ENCODE data around the gene ATG13.

Gene ATG13

DNA sequence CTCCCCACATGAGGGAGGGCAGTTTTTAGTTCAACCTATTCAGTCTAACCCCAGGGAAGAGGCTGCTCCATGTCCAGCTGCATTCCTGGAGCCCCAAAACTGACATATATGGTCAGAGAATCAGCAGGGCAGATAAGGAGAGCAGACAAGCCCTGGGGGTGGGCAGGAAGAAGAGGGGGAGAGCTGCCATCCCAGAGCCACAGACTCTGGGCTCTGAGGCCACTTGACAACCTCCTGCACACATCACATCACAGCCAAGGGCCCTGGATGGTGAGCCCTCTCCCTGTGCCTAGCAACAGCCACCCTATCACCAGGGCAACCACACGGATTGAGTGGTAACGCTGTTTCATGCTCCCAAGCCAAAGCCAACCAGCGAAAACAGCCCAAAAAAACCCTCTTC is 80.0 kb downstream of the ATG13 start:
- H3K4me1 ChIP-seq (ENCODE audit: low read length), result peaks cover 7% of the 10 kb centered on the region; the same call in 1 of the 2 replicates
- no peaks in the 10 kb centered on the region for H3K27me3 ChIP-seq (ENCODE audit: low read depth, low read length)
- peaks cover 10% of the 10 kb centered on the region for H3K36me3 ChIP-seq (replicated peaks; ENCODE audit: low read depth, low read length)
- TF ChIP-seq EZH2phosphoT487 (IDR thresholded peaks at IDR 0.05; ENCODE audit: low read depth), result no peak
- TF ChIP-seq CTCF (IDR thresholded peaks at IDR 0.05; ENCODE audit: low read depth, low read length), result no peak
- H3K79me2 ChIP-seq (ENCODE audit: low read length), result peaks cover 29% of the 10 kb centered on the region
- H3K9me3 ChIP-seq (ENCODE audit: insufficient read depth, low read length), result no peaks in the 10 kb centered on the region
- H2AFZ ChIP-seq (ENCODE audit: low read depth, low read length), result no peak overlapping the region
- H3K9ac ChIP-seq (ENCODE audit: low read length), result no peak overlapping the region
- H3K4me2 ChIP-seq (ENCODE audit: low read length), result no peak overlapping the region
- H4K20me1 ChIP-seq (ENCODE audit: insufficient read depth, low read length), result 0 out of 2 replicates have a peak, but pooled peaks cover 3% of the 10 kb centered on the region
- no peak overlapping the region for H3K27ac ChIP-seq (ENCODE audit: low read length)
- H3K4me3 ChIP-seq (ENCODE audit: low read length), result no peak overlapping the region

DNA sequence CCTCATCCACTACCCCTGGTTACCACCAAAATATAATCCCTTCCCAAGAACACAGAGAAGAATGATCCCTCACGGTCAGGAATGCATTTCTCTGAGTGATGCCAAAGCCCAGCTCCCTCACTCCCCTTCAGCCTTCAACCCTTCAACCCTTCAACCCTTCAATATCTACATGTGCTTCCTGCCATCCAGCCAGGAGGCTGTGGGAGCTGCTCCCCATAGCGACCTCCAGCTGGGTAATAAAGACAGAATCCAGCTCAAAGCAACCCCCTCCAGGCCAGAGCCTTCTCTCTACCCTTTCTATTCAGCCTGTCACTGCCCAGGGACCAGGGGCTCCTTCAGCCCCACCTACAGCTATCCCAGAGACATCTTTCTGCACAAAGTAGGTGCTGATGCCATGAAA is 80.4 kb downstream of the ATG13 start:
- no peak overlapping the region for H3K9ac ChIP-seq (ENCODE audit: low read length)
- H3K4me2 ChIP-seq (ENCODE audit: low read length), result no peak overlapping the region
- H3K9me3 ChIP-seq (ENCODE audit: insufficient read depth, low read length), result no peaks in the 10 kb centered on the region
- H3K27ac ChIP-seq (ENCODE audit: low read length), result no peak overlapping the region
- H4K20me1 ChIP-seq (ENCODE audit: insufficient read depth, low read length), result 0 out of 2 replicates have a peak, but pooled peaks cover 3% of the 10 kb centered on the region
- no peak for TF ChIP-seq EZH2phosphoT487 (IDR thresholded peaks at IDR 0.05; ENCODE audit: low read depth)
- no peak for TF ChIP-seq CTCF (IDR thresholded peaks at IDR 0.05; ENCODE audit: low read depth, low read length)
- no peak overlapping the region for H2AFZ ChIP-seq (ENCODE audit: low read depth, low read length)
- H3K27me3 ChIP-seq (ENCODE audit: low read depth, low read length), result no peaks in the 10 kb centered on the region
- H3K36me3 ChIP-seq (replicated peaks; ENCODE audit: low read depth, low read length), result peaks cover 14% of the 10 kb centered on the region
- H3K79me2 ChIP-seq (ENCODE audit: low read length), result peaks cover 34% of the 10 kb centered on the region
- no peak overlapping the region for H3K4me3 ChIP-seq (ENCODE audit: low read length)
- H3K4me1 ChIP-seq (ENCODE audit: low read length), result peaks cover 7% of the 10 kb centered on the region; the same call in 1 of the 2 replicates

DNA sequence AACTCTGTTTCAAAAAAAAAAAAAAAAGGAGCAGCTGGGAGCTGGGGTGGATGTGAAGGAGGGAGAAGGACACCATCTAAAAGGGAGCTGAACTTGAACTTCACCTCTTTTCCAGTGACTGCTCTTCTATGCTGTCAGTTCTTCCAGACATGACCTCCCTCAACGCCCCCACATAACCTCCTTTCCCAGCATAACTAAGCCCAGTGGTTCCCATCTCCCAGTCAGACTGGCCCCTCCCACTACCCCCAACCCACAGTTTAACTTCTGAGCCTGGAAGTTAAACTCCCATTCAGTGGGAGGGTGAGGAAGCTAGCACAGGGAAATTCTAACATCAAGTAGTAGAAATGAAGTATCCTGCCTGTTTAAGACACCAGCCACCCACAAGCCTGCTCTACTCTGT is 81.2 kb downstream of the ATG13 start:
- H3K36me3 ChIP-seq (replicated peaks; ENCODE audit: low read depth, low read length), result peaks cover 19% of the 10 kb centered on the region
- TF ChIP-seq CTCF (IDR thresholded peaks at IDR 0.05; ENCODE audit: low read depth, low read length), result no peak
- no peak for TF ChIP-seq EZH2phosphoT487 (IDR thresholded peaks at IDR 0.05; ENCODE audit: low read depth)
- H3K4me2 ChIP-seq (ENCODE audit: low read length), result no peak overlapping the region
- H2AFZ ChIP-seq (ENCODE audit: low read depth, low read length), result no peak overlapping the region
- no peak overlapping the region for H3K9ac ChIP-seq (ENCODE audit: low read length)
- H4K20me1 ChIP-seq (ENCODE audit: insufficient read depth, low read length), result 0 out of 2 replicates have a peak, but pooled peaks cover 3% of the 10 kb centered on the region
- H3K4me3 ChIP-seq (ENCODE audit: low read length), result no peak overlapping the region
- peaks cover 39% of the 10 kb centered on the region for H3K79me2 ChIP-seq (ENCODE audit: low read length)
- H3K27me3 ChIP-seq (ENCODE audit: low read depth, low read length), result no peaks in the 10 kb centered on the region
- H3K9me3 ChIP-seq (ENCODE audit: insufficient read depth, low read length), result no peaks in the 10 kb centered on the region
- peaks cover 7% of the 10 kb centered on the region; the same call in 1 of the 2 replicates for H3K4me1 ChIP-seq (ENCODE audit: low read length)
- H3K27ac ChIP-seq (ENCODE audit: low read length), result no peak overlapping the region

DNA sequence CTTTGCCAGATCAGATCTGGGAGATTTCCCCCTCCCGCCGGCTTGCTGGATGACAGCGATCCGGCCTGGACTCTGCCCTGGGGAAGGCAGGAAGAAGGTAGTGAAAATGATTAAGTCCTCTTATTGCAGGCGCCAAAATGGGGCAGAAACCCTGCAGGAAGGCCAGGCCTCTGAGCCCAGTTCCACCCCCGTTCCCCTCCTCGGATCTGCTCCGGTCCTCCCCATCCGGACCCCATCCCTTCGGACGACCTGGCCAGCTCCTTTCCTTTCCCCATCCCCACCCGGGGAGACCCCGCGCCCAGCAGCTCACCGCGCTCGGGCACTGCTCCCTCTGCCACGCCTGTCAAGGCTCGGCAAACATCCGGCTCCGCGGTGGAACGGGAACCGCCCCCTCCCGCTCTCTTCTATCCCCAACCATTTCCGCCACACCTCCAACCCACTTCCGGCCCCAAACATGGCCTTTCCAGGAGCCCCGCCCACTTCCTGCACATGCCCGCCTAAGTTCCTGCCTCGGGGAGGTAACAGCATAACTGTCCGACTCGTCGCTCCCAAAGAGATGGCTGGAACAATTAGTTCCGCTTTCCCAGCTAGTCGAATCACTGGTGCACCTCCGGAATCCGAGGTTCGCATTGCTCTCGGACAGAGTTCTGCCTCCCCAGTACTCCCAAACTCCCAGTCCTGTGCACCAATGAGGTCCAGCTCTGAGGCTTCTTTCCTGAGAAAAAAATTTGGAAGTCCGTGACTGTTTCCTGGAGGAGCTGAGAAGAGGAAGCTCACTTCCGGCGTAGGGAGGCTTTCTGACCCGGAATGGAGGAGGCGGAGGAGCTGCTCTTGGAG is 83.1 kb downstream of the ATG13 start, which contains the start of the genes ARHGAP1 and ZNF408:
Gene ARHGAP1, minus strand, starts transcription at position 379 of the 837 bp plus-strand sequence. CDS start 4,512 bp downstream, outside the sequence.
Gene ZNF408, plus strand, starts transcription at position 791 of the 837 bp plus-strand sequence. Its CDS starts 17 bp downstream, at position 808.
- H3K4me2 ChIP-seq (ENCODE audit: low read length), result peak within 1 kb of the TSS; percentile 91
- peak within 1 kb of the TSS; percentile 88 for H3K9ac ChIP-seq (ENCODE audit: low read length)
- peaks cover 7% of the 10 kb centered on the region; the same call in 1 of the 2 replicates for H3K4me1 ChIP-seq (ENCODE audit: low read length)
- H3K79me2 ChIP-seq (ENCODE audit: low read length), result peaks cover 39% of the 10 kb centered on the region
- no peaks in the 10 kb centered on the region for H3K9me3 ChIP-seq (ENCODE audit: insufficient read depth, low read length)
- no peaks in the 10 kb centered on the region for H3K27me3 ChIP-seq (ENCODE audit: low read depth, low read length)
- peak within 1 kb of the TSS; percentile 85 for H3K4me3 ChIP-seq (ENCODE audit: low read length)
- H3K36me3 ChIP-seq (replicated peaks; ENCODE audit: low read depth, low read length), result peaks cover 25% of the 10 kb centered on the region
- H3K27ac ChIP-seq (ENCODE audit: low read length), result peak within 1 kb of the TSS; percentile 78
- peak within 1 kb of the TSS; percentile 90 for H2AFZ ChIP-seq (ENCODE audit: low read depth, low read length)
- TF ChIP-seq EZH2phosphoT487 (IDR thresholded peaks at IDR 0.05; ENCODE audit: low read depth) (no peak), CTCF (IDR thresholded peaks at IDR 0.05; ENCODE audit: low read depth, low read length) (no peak)
- H4K20me1 ChIP-seq (ENCODE audit: insufficient read depth, low read length), result 0 out of 2 replicates have a peak, but pooled peaks cover 3% of the 10 kb centered on the region

All from OCI-LY3 (cell line).